ENCODE results near the gene CDH26. TPM values are rescaled to one million over a fixed set of nuclear protein-coding genes. Genes with fewer than 3 reads are reported as not detected.

Gene CDH26
- total RNA-seq, 1 donor from 2014 or later: not detected

DNA sequence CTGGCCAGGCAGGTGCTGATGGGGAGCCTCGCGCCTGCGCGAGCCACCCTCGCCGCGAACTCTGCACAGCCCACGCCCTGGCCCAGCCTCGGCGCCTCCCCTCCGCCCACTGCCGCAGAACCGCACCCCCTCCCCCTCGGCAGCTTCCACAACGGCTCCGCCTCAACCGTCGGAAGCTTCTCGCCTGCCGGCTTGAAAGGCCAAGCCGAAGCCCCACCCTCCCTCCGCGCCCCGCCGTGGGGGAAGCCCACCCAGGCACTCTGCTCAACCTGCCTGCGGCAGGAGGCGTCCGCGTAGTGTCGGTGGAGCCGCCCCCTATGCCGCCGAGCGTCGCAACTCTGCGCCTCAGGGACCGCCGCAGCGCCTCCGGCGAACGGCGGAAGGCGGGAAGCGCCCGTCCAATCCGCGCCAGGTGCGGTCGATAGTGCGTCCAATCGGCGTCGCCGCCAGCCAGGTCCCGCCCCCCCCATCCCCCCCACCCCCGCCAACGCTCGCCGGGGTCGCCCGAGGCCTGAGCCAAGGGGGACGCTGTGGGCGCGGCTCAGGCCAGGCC lies 24.9 kb upstream of the CDH26 start, which contains the start of gene SYCP2:
Gene SYCP2 (minus strand): TSS at position 342 of the 553 bp plus-strand sequence. CDS start 11,224 bp downstream, outside the sequence.
- Mint-ChIP-seq H3K4me1 (ENCODE audit: low read depth) (peaks cover 19% of the 10 kb centered on the region), H3K36me3 (ENCODE audit: low read depth) (no peaks in the 10 kb centered on the region), H3K4me3 (ENCODE audit: unreplicated experiment) (peak within 1 kb of the TSS; percentile 75), H3K27ac (ENCODE audit: unreplicated experiment) (no peak within 1 kb of the TSS), H3K27me3 (ENCODE audit: low read depth) (no peaks in the 10 kb centered on the region), H3K9me3 (ENCODE audit: low read depth) (no peaks in the 10 kb centered on the region)
- TF ChIP-seq, protein P1, sequence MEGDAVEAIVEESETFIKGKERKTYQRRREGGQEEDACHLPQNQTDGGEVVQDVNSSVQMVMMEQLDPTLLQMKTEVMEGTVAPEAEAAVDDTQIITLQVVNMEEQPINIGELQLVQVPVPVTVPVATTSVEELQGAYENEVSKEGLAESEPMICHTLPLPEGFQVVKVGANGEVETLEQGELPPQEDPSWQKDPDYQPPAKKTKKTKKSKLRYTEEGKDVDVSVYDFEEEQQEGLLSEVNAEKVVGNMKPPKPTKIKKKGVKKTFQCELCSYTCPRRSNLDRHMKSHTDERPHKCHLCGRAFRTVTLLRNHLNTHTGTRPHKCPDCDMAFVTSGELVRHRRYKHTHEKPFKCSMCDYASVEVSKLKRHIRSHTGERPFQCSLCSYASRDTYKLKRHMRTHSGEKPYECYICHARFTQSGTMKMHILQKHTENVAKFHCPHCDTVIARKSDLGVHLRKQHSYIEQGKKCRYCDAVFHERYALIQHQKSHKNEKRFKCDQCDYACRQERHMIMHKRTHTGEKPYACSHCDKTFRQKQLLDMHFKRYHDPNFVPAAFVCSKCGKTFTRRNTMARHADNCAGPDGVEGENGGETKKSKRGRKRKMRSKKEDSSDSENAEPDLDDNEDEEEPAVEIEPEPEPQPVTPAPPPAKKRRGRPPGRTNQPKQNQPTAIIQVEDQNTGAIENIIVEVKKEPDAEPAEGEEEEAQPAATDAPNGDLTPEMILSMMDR (IDR thresholded peaks at IDR 0.05): no peak
- no peak for DNase-seq (ENCODE audit: low spot score)

DNA sequence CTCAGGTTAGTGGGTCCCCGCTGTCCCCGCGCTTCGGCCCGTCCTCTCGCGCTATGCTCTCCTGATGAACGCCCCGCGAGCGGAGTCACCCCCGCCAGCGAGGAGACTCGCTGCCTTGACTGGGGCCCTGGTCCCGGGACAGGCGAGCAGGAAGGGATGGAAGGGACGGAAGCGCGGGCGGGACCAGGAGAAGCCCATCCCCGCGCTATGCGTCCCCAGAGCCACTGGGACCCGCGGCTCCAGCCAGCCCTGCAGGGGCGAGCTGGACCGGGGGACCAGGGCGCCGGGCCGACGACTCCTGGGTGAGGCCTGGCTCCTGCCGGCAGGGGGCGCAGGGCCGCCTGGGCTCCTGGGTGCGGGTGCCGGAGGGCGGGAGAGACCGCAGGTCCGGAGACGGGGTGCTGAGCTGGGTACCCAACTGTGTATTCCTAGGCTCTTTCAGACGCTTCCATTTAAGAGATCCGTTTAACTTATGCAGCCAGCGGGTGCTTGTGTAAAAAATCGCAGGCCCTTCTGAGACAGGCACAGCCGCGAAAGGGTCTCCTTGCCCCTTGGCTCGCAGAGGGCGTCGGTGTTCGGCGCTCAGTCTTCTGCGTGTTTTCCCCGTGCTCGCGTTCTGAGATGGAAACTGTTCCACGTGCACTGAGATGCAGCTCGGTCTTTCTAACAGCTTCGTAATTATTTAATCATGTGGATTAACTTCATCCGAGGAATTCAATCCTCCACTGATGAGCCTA lies 24.2 kb upstream of the CDH26 start:
- Mint-ChIP-seq H3K36me3 (ENCODE audit: low read depth) (no peaks in the 10 kb centered on the region), H3K27me3 (ENCODE audit: low read depth) (no peaks in the 10 kb centered on the region), H3K4me1 (ENCODE audit: low read depth) (peaks cover 25% of the 10 kb centered on the region), H3K27ac (ENCODE audit: unreplicated experiment) (no peak overlapping the region), H3K9me3 (ENCODE audit: low read depth) (no peaks in the 10 kb centered on the region), H3K4me3 (ENCODE audit: unreplicated experiment) (peak overlapping the region; percentile 75)
- DNase-seq (ENCODE audit: low spot score): no peak
- TF ChIP-seq, protein P1 (IDR thresholded peaks at IDR 0.05): peak; percentile 100

DNA sequence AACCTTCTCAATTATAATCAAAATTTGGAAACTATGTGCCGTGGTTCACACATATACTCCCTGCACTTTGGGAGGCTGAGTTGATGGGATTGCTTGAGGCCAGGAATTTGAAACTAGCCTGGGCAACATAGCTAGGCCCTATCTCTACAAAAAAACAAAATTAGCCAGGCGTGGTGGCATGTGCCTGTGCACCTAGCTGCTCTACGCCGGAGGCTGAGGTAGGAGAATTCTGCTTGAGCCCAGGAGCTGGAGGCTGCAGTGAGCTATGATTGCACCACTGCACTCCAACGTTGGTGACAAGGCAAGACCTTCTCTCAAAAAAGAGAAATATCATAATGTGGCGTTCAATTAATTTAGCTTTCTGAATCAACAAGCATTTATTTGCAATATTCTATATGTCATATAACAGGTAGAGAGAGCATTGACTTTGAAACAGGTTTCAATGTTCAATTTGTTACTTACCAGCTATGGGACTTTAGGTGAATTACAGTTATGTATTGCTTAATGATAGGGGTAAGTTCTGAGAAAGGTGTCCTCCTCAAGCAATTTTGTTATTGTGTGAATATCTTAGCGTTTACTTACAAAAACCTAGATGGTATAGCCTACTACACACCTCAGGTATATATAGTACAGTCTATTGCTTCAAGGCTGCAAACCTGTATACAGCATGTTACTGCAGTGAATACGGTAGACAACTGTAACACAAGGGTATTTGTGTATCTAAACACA lies 22.6 kb upstream of the CDH26 start:
- Mint-ChIP-seq H3K4me3 (ENCODE audit: unreplicated experiment) (no peak overlapping the region), H3K9me3 (ENCODE audit: low read depth) (no peaks in the 10 kb centered on the region), H3K27me3 (ENCODE audit: low read depth) (no peaks in the 10 kb centered on the region), H3K27ac (ENCODE audit: unreplicated experiment) (no peak overlapping the region), H3K36me3 (ENCODE audit: low read depth) (no peaks in the 10 kb centered on the region), H3K4me1 (ENCODE audit: low read depth) (peaks cover 25% of the 10 kb centered on the region)
- no peak for DNase-seq (ENCODE audit: low spot score)
- TF ChIP-seq, protein P1 (IDR thresholded peaks at IDR 0.05): no peak

DNA sequence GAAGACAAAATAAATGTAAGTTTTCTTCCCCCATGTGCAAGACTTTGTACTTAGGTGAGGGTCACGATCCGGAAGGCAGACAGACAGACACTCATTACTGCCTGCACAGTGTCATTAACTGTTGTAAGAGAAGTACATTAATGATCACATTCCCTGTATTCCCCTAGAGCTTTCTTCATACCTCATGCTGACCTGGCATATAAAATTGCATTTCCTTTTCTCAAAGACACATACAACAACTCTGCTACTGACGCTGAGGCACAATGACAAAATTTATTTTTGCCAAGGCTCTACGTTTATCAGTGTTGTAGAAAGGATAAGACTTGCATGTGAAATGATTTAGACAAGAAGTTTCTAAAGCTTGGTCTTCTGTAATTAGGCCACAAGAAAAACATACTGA lies 21.8 kb upstream of the CDH26 start:
- no peaks in the 10 kb centered on the region for H3K9me3 Mint-ChIP-seq (ENCODE audit: low read depth)
- H3K4me3 Mint-ChIP-seq (ENCODE audit: unreplicated experiment): no peak overlapping the region
- TF ChIP-seq, protein P1 (IDR thresholded peaks at IDR 0.05): no peak
- H3K27me3 Mint-ChIP-seq (ENCODE audit: low read depth): no peaks in the 10 kb centered on the region
- peaks cover 32% of the 10 kb centered on the region for H3K4me1 Mint-ChIP-seq (ENCODE audit: low read depth)
- no peaks in the 10 kb centered on the region for H3K36me3 Mint-ChIP-seq (ENCODE audit: low read depth)
- no peak for DNase-seq (ENCODE audit: low spot score)
- H3K27ac Mint-ChIP-seq (ENCODE audit: unreplicated experiment): no peak overlapping the region

DNA sequence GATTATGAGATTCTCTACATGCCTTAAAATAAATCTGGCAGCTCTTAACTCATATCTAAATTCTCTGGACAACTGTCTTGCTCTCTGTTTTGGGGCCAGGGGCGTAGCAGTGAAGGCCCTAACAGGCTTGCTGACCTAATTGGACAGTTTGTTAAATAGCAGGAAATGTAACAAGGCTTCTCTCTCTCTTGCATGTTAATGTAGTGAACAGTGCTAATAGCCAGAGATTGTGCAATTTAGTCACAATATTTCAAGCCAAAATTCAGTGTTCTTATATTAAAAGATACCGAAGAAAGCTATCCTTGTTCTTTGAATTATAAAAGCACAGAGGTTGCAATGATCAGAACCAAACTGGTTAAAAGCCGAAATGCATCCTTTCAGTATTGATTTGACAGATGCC lies 21.1 kb upstream of the CDH26 start:
- H3K4me1 Mint-ChIP-seq (ENCODE audit: low read depth): peaks cover 36% of the 10 kb centered on the region
- no peak overlapping the region for H3K27ac Mint-ChIP-seq (ENCODE audit: unreplicated experiment)
- H3K4me3 Mint-ChIP-seq (ENCODE audit: unreplicated experiment): no peak overlapping the region
- no peaks in the 10 kb centered on the region for H3K36me3 Mint-ChIP-seq (ENCODE audit: low read depth)
- no peaks in the 10 kb centered on the region for H3K9me3 Mint-ChIP-seq (ENCODE audit: low read depth)
- TF ChIP-seq, protein P1 (IDR thresholded peaks at IDR 0.05): no peak
- no peak for DNase-seq (ENCODE audit: low spot score)
- H3K27me3 Mint-ChIP-seq (ENCODE audit: low read depth): no peaks in the 10 kb centered on the region

Measured in chondrocyte (in vitro differentiated cells).